K562 (cell line): ENCODE results near the gene C3orf80. TPM values are rescaled to one million over a fixed set of nuclear protein-coding genes. Genes with fewer than 3 reads are reported as not detected.

Experiments
- ATAC-seq: fragments of 200-7000 bp; cut with Tn5 transposase; 3 replicates; pipeline ENCODE4 v1.9.1; 2020; ENCODE audit warnings: moderate library complexity
- BruUV-seq: library from RNA; stranded (reverse); fragments of 400-500 nt; replicated peaks from 2 replicates; lab custom pipeline; 2021; lab: Mats Ljungman, UMichigan
- CTCF ChIA-PET: fragments of 300-600 bp; formaldehyde crosslinking; extraction: SDS; loops from one replicate; lab custom pipeline; 2021; ENCODE audit warnings: low intra/inter-chr PET ratio; lab: Yijun Ruan, JAX
- POLR2A ChIA-PET: fragments of 300-600, 350-650 bp; sonication (Branson Sonifier 250); formaldehyde crosslinking; extraction: SDS; loops from one replicate; lab custom pipeline; 2021; ENCODE audit warnings: antibody characterized with exemption, inconsistent platforms; lab: Yijun Ruan, JAX
- DNase-seq, 4 experiments: peaks; one replicate each; pipeline versions ENCODE4 v3.0.0 to v3.0.0-alpha.2; 2011 to 2018; ENCODE audit warnings: low spot score in 3 of 4, mixed read lengths in 3 of 4; ENCODE audit errors: extremely low read depth in 1 of 4
- FAIRE-seq: peaks from 2 replicates; lab custom pipeline; 2011; peaks lifted over from hg19 to GRCh38; lab: Jason Lieb, UNC
- H2AFZ ChIP-seq: 2 replicates; pipeline ENCODE4 v1.6.0; 2011; ENCODE audit warnings: low read depth, low read length, control low read depth, inconsistent platforms
- H3K27ac ChIP-seq: fragments of 200-600 bp; 3 replicates; pipeline ENCODE4 v1.8.0; 2011; ENCODE audit warnings: low read depth, mild to moderate bottlenecking, control low read depth, inconsistent platforms, low read length, moderate library complexity, mixed read lengths; ENCODE audit errors: extremely low read depth
- H3K27me3 ChIP-seq, 2 experiments: fragments of 300-600 bp in 1 of 2; 2 replicates in 1 of 2; 3 replicates in 1 of 2; pipeline versions ENCODE4 v1.6.0 to v1.8.0; 2011; ENCODE audit warnings: inconsistent platforms in 2 of 2, low read length in 2 of 2, mild to moderate bottlenecking in 1 of 2, mixed read lengths in 1 of 2, moderate library complexity in 1 of 2; ENCODE audit not compliant: control insufficient read depth in 2 of 2, insufficient read depth in 2 of 2
- H3K36me3 ChIP-seq: fragments of 300-600 bp; 3 replicates; pipeline ENCODE4 v1.8.0; 2011; ENCODE audit warnings: mild to moderate bottlenecking, low read length, inconsistent platforms; ENCODE audit not compliant: control insufficient read depth, insufficient read depth
- H3K4me1 ChIP-seq, 2 experiments: fragments of 200-600 bp in 1 of 2; replicated peaks in 1 of 2; 2 replicates in 1 of 2; 3 replicates in 1 of 2; pipeline versions ENCODE4 v1.5.1 to v1.8.0; 2011; ENCODE audit warnings: inconsistent platforms in 2 of 2, low read length in 2 of 2, mild to moderate bottlenecking in 1 of 2, mixed read lengths in 1 of 2, moderate library complexity in 1 of 2; ENCODE audit not compliant: control insufficient read depth in 2 of 2, insufficient read depth in 2 of 2
- H3K4me2 ChIP-seq: 2 replicates; pipeline ENCODE4 v1.6.1; 2011; ENCODE audit warnings: low read length, control low read depth, inconsistent platforms, mixed read lengths; ENCODE audit not compliant: insufficient read depth
- H3K4me3 ChIP-seq: fragments of 200-600 bp; sonication (generic), shearing (Covaris generic); 2 replicates; pipeline ENCODE4 v1.5.1; 2016; ENCODE audit warnings: control low read depth, inconsistent platforms
- H3K79me2 ChIP-seq: fragments of 200-600 bp; 3 replicates; pipeline ENCODE4 v1.8.0; 2011; ENCODE audit warnings: low read length, inconsistent platforms; ENCODE audit not compliant: control insufficient read depth, insufficient read depth
- H3K9ac ChIP-seq, 2 experiments: 2 replicates each; pipeline versions ENCODE4 v1.6.0 to v1.6.1; 2011; ENCODE audit warnings: low read depth in 2 of 2, low read length in 2 of 2, control low read depth in 1 of 2, inconsistent platforms in 1 of 2, mild to moderate bottlenecking in 1 of 2, mixed read lengths in 1 of 2; ENCODE audit not compliant: insufficient read depth in 1 of 2
- H3K9me1 ChIP-seq: one replicate; pipeline ENCODE4 v1.6.0; 2011; ENCODE audit warnings: inconsistent platforms, mild to moderate bottlenecking, low read length, moderate library complexity; ENCODE audit not compliant: control insufficient read depth, insufficient read depth
- H3K9me3 ChIP-seq: replicated peaks from 2 replicates; pipeline ENCODE4 v1.5.1; 2011; ENCODE audit warnings: low read depth, low read length, inconsistent platforms; ENCODE audit not compliant: control insufficient read depth, insufficient read depth
- H4K20me1 ChIP-seq: replicated peaks from 2 replicates; pipeline ENCODE4 v1.6.1; 2011; ENCODE audit warnings: low read length, inconsistent platforms, mixed read lengths; ENCODE audit not compliant: control insufficient read depth, insufficient read depth
- COPS2 ChIP-seq: fragments of 450-650 bp; conservative IDR thresholded peaks from 2 replicates; pipeline ENCODE4 v1.6.1; 2016; ENCODE audit warnings: mild to moderate bottlenecking, moderate library complexity
- CTCF ChIP-seq, 3 experiments: IDR thresholded peaks in 2 of 3; conservative IDR thresholded peaks in 1 of 3; 2 replicates each; pipeline ENCODE4 v1.5.1; 2011 to 2012; ENCODE audit warnings: low read length in 3 of 3, mild to moderate bottlenecking in 3 of 3, control low read depth in 2 of 3, improper control_type of control experiment in 1 of 3, inconsistent platforms in 1 of 3, low read depth in 1 of 3, mixed read lengths in 1 of 3, moderate library complexity in 1 of 3; ENCODE audit not compliant: insufficient read depth in 2 of 3
- EP300 ChIP-seq: IDR thresholded peaks from 2 replicates; pipeline ENCODE4 v1.6.1; 2012; ENCODE audit warnings: low read length, improper control_type of control experiment
- GATA2 ChIP-seq: sonication (generic); formaldehyde crosslinking; IDR thresholded peaks from 2 replicates; pipeline ENCODE4 v1.4.0; 2020; ENCODE audit warnings: mild to moderate bottlenecking, missing genetic modification reagents
- ID3 ChIP-seq, 2 experiments: fragments of 250-450 bp in 1 of 2; fragments of 450-650 bp in 1 of 2; sonication (Bioruptor Pico) in 1 of 2; IDR thresholded peaks; 2 replicates each; pipeline versions ENCODE4 v1.6.1 to v1.8.0; 2016 to 2021; ENCODE audit warnings: mild to moderate bottlenecking in 2 of 2, moderate library complexity in 2 of 2, missing compliant biosample characterization in 1 of 2, missing genetic modification characterization in 1 of 2
- NFIX ChIP-seq: fragments of 250-450 bp; sonication (Bioruptor Pico); IDR thresholded peaks from 2 replicates; pipeline ENCODE4 v1.4.0; 2020; ENCODE audit warnings: low read depth, mild to moderate bottlenecking, moderate library complexity
- SIX5 ChIP-seq, 2 experiments: IDR thresholded peaks; 2 replicates each; pipeline ENCODE4 v1.6.1; 2011; ENCODE audit warnings: low read length in 2 of 2, borderline replicate concordance in 1 of 2, low read depth in 1 of 2, mild to moderate bottlenecking in 1 of 2, moderate library complexity in 1 of 2; ENCODE audit not compliant: insufficient read depth in 1 of 2
- SMARCA4 ChIP-seq: fragments of 450-650 bp; IDR thresholded peaks from 2 replicates; pipeline ENCODE4 v1.6.1; 2016
- ZNF318 ChIP-seq, 2 experiments: fragments of 450-650 bp; IDR thresholded peaks; 2 replicates each; pipeline ENCODE4 v1.6.1; 2016; ENCODE audit warnings: mild to moderate bottlenecking in 2 of 2, borderline replicate concordance in 1 of 2, low read depth in 1 of 2, moderate library complexity in 1 of 2
- ZNF354B ChIP-seq: fragments of 250-450 bp; sonication (Bioruptor Pico); IDR thresholded peaks from 2 replicates; pipeline ENCODE4 v1.4.0; 2020
- ZNF431 ChIP-seq: sonication (generic); formaldehyde crosslinking; IDR thresholded peaks from 2 replicates; pipeline ENCODE4 v1.8.0; 2022; ENCODE audit warnings: mild to moderate bottlenecking, missing genetic modification reagents
- WGBS: fragments of 100-300 bp; shearing (Covaris generic); methylation state at CpG from one replicate; pipeline ENCODE4 v1.1.6; 2016; ENCODE audit warnings: low coverage, mixed read lengths; ENCODE audit not compliant: insufficient coverage; ENCODE audit errors: missing lambda C conversion rate; 5-methylcytosine and 5-hydroxymethylcytosine counted together
- in situ Hi-C: fragments of 300-500 bp; cut with MboI; formaldehyde crosslinking; loops from 4 replicates; pipeline ENCODE4 v1.15.0; 2018; ENCODE audit warnings: inconsistent platforms, mixed read lengths
- intact Hi-C: fragments of 100-400 bp; cut with micrococcal nuclease; formaldehyde crosslinking; loops from 2 replicates; pipeline ENCODE4 v1.14.2; 2022
- polyA plus RNA-seq, 8 experiments: library from polyadenylated mRNA; depleted of rRNA in 4 of 8; stranded (reverse) in 5 of 8; unstranded in 3 of 8; fragments of >200 nt; fragmentation: Nextera tagmentation in 2 of 8; fragmentation: Illumina TruSeq in 1 of 8; extraction: Ambion mirVana in 2 of 8; extraction: Trizol in 1 of 8; gene quantifications; 2 replicates each; pipeline versions ENCODE4 v1.2.1 to v1.2.3, GENCODE V29; 2011 to 2014; ENCODE audit warnings: inconsistent platforms in 1 of 8, missing spikeins in 1 of 8
- total RNA-seq, 7 experiments: library from RNA; depleted of rRNA in 6 of 7; stranded (reverse); fragments of >200 nt in 6 of 7; fragmentation: Illumina TruSeq in 2 of 7; extraction: Trizol in 2 of 7; gene quantifications; 2 replicates each; pipeline versions ENCODE4 v1.2.1 to v1.2.3, GENCODE V29; 2011 to 2021; ENCODE audit warnings: low replicate concordance in 1 of 7

Gene C3orf80
- total and polyA plus RNA-seq, 9 of the 15 experiments (the other 6 are each of a cell fraction or from before 2014, with no cell fraction given): 0.03 to 0.75 (median 0.07) TPM

- CTCF ChIA-PET: no interaction called here
- TF ChIP-seq ZNF318 (IDR thresholded peaks at IDR 0.05; ENCODE audit: borderline replicate concordance in 1 of 2, low read depth in 1 of 2) (no peak), CTCF (IDR thresholded peaks at IDR 0.05 in 2 of 3, conservative IDR thresholded peaks at IDR 0.05 in 1 of 3; ENCODE audit: insufficient read depth in 2 of 3, low read depth in 1 of 3, low read length in 3 of 3) (no peak), SMARCA4 (no peak), NFIX (CRISPR knock-in tag) (no peak), ZNF354B (CRISPR knock-in tag) (no peak), SIX5 (IDR thresholded peaks at IDR 0.05; ENCODE audit: borderline replicate concordance in 1 of 2, insufficient read depth in 1 of 2, low read depth in 1 of 2, low read length in 2 of 2) (no peak), COPS2 (no peak), GATA2 (no peak), EP300 (no peak), ZNF431 (no peak), ID3 (CRISPR knock-in tag; IDR thresholded peaks at IDR 0.05) (no peak), ID3 (tag; IDR thresholded peaks at IDR 0.05) (no peak)
These were observed 31.5 kb upstream of the C3orf80 start for GRCh38 chr3:160193644-160194192.

More at GRCh38 chr3:160193644-160194192, 31.5 kb upstream of the C3orf80 start:
- peaks cover 3 to 12% of the 10 kb centered on the region in 2 experiments; a peak in 4 of 5 replicates for H3K27me3 ChIP-seq
- H3K27ac ChIP-seq: no peak overlapping the region
- no peak overlapping the region for H3K4me2 ChIP-seq
- no peak for ATAC-seq
- 1% methylated on average over 6 of the region's 6 CpGs for WGBS
- H3K9me3 ChIP-seq: no peaks in the 10 kb centered on the region
- H4K20me1 ChIP-seq: no peaks in the 10 kb centered on the region
- no peak for DNase-seq
- no peak overlapping the region for H3K4me3 ChIP-seq
- H3K36me3 ChIP-seq: no peaks in the 10 kb centered on the region
- H3K79me2 ChIP-seq: no peaks in the 10 kb centered on the region
- no peak overlapping the region for H3K9ac ChIP-seq
- no peak overlapping the region for H2AFZ ChIP-seq
- intact Hi-C loops: no loop called here
- BruUV-seq: no TSS peak
- no peaks in the 10 kb centered on the region for H3K4me1 ChIP-seq
- no peaks in the 10 kb centered on the region for H3K9me1 ChIP-seq
- in situ Hi-C loops: no loop called here
- POLR2A ChIA-PET: no interaction called here
- no peak for FAIRE-seq
